CD14-positive monocyte (primary cell): Measurements from ENCODE around the gene ADGRG6. TPM values are rescaled to one million over a fixed set of nuclear protein-coding genes. Genes with fewer than 3 reads are reported as not detected.
"Not testable (repeated sequence)": the region's sequence is repeated elsewhere in the genome, so short reads cannot be mapped to it uniquely, and the experiment has no call there.

Experiments
- DNase-seq, 3 donors: peaks; one replicate each; pipeline ENCODE4 v3.0.0-alpha.2; 2011 to 2022
- H2AFZ ChIP-seq: 2 replicates; pipeline ENCODE4 v1.6.0; 2012; ENCODE audit warnings: mild to moderate bottlenecking, low read depth, low read length, inconsistent platforms; ENCODE audit not compliant: insufficient read depth, poor library complexity, severe bottlenecking
- H3K27ac ChIP-seq, 2 donors: 1 replicate in 1 of 2; 2 replicates in 1 of 2; pipeline ENCODE4 v1.5.1; 2012 to 2013; ENCODE audit warnings: low read length in 2 of 2, control low read depth in 1 of 2, inconsistent platforms in 1 of 2, low read depth in 1 of 2, mild to moderate bottlenecking in 1 of 2
- H3K27me3 ChIP-seq, 2 donors: one replicate each; pipeline versions ENCODE4 v1.6.0 to v1.6.1; 2011 to 2013; ENCODE audit warnings: low read length in 2 of 2; ENCODE audit not compliant: control insufficient read depth in 2 of 2, insufficient read depth in 2 of 2
- H3K36me3 ChIP-seq, 2 donors: replicated peaks in 1 of 2; 1 replicate in 1 of 2; 2 replicates in 1 of 2; pipeline versions ENCODE4 v1.5.1 to v1.6.1; 2012 to 2013; ENCODE audit warnings: low read length in 2 of 2, control low read depth in 1 of 2, inconsistent platforms in 1 of 2, mild to moderate bottlenecking in 1 of 2; ENCODE audit not compliant: insufficient read depth in 2 of 2, control insufficient read depth in 1 of 2
- H3K4me1 ChIP-seq, 2 donors: 1 replicate in 1 of 2; 2 replicates in 1 of 2; pipeline versions ENCODE4 v1.5.1 to v1.6.1; 2012 to 2013; ENCODE audit warnings: low read length in 2 of 2, control low read depth in 1 of 2, inconsistent platforms in 1 of 2, mild to moderate bottlenecking in 1 of 2, moderate library complexity in 1 of 2; ENCODE audit not compliant: insufficient read depth in 2 of 2, control insufficient read depth in 1 of 2
- H3K4me2 ChIP-seq: replicated peaks from 2 replicates; pipeline ENCODE3; 2012; ENCODE audit warnings: low read length, moderate library complexity, mild to moderate bottlenecking; ENCODE audit not compliant: poor library complexity, severe bottlenecking; ENCODE audit errors: extremely low read depth
- H3K4me3 ChIP-seq, 3 experiments: fragments of 200-600 bp in 1 of 3; sonication (generic) in 1 of 3; replicated peaks in 1 of 3; 1 replicate in 2 of 3; 2 replicates in 1 of 3; pipeline ENCODE4 v1.5.1; 2011 to 2013; ENCODE audit warnings: low read length in 3 of 3, mild to moderate bottlenecking in 3 of 3, control low read depth in 2 of 3, low read depth in 2 of 3, inconsistent platforms in 1 of 3, moderate library complexity in 1 of 3
- H3K79me2 ChIP-seq: 2 replicates; pipeline ENCODE4 v1.6.0; 2012; ENCODE audit warnings: mild to moderate bottlenecking, control low read depth, inconsistent platforms, low read length, moderate library complexity; ENCODE audit not compliant: insufficient read depth
- H3K9ac ChIP-seq: 2 replicates; pipeline ENCODE4 v1.6.0; 2017; ENCODE audit warnings: low read length, mild to moderate bottlenecking; ENCODE audit not compliant: insufficient read depth, poor library complexity, severe bottlenecking
- H3K9me3 ChIP-seq, 2 donors: replicated peaks in 1 of 2; 1 replicate in 1 of 2; 2 replicates in 1 of 2; pipeline versions ENCODE4 v1.5.1 to v1.6.1; 2012 to 2013; ENCODE audit warnings: low read length in 2 of 2, control low read depth in 1 of 2; ENCODE audit not compliant: control insufficient read depth in 1 of 2, insufficient read depth in 1 of 2
- H4K20me1 ChIP-seq: 2 replicates; pipeline ENCODE4 v1.6.0; 2012; ENCODE audit warnings: mild to moderate bottlenecking, low read length, control low read depth, moderate library complexity; ENCODE audit not compliant: insufficient read depth
- H3K27ac Mint-ChIP-seq, 7 donors: one replicate each; pipeline ENCODE4 v1.8.0; 2020; ENCODE audit warnings: mild to moderate bottlenecking in 7 of 7, mixed read lengths in 7 of 7, moderate library complexity in 6 of 7, inconsistent platforms in 2 of 7
- H3K27me3 Mint-ChIP-seq, 3 donors: one replicate each; pipeline ENCODE4 v1.8.0; 2021 to 2022; ENCODE audit warnings: low read depth in 3 of 3, mild to moderate bottlenecking in 3 of 3, mixed read lengths in 3 of 3, moderate library complexity in 3 of 3, inconsistent platforms in 1 of 3
- H3K36me3 Mint-ChIP-seq, 2 donors: one replicate each; pipeline ENCODE4 v1.8.0; 2020; ENCODE audit warnings: mixed read lengths in 2 of 2, inconsistent platforms in 1 of 2, mild to moderate bottlenecking in 1 of 2
- H3K4me1 Mint-ChIP-seq: one replicate; pipeline ENCODE4 v1.8.0; 2020; ENCODE audit warnings: mild to moderate bottlenecking, mixed read lengths
- H3K4me3 Mint-ChIP-seq, 2 donors: one replicate each; pipeline ENCODE4 v1.8.0; 2020; ENCODE audit warnings: mild to moderate bottlenecking in 2 of 2, mixed read lengths in 2 of 2, moderate library complexity in 1 of 2
- H3K9me3 Mint-ChIP-seq, 7 donors: one replicate each; pipeline ENCODE4 v1.8.0; 2020 to 2022; ENCODE audit warnings: mixed read lengths in 7 of 7, mild to moderate bottlenecking in 6 of 7, moderate library complexity in 6 of 7, inconsistent platforms in 2 of 7
- CTCF ChIP-seq: fragments of 200-600 bp; IDR thresholded peaks from one replicate; pipeline ENCODE4 v1.8.0; 2022; ENCODE audit warnings: antibody characterized with exemption, mild to moderate bottlenecking
- WGBS: methylation state at CpG from one replicate; pipeline ENCODE4 v1.1.5; 2013; ENCODE audit warnings: missing lambda C conversion rate; ENCODE audit not compliant: insufficient coverage; 5-methylcytosine and 5-hydroxymethylcytosine counted together
- intact Hi-C, 2 donors: fragments of 100-400 bp; cut with micrococcal nuclease; formaldehyde crosslinking; loops; one replicate each; pipeline versions ENCODE4 v1.15.0 to v1.15.1; 2023
- polyA plus RNA-seq, 3 donors: library from polyadenylated mRNA; depleted of rRNA in 1 of 3; unstranded in 2 of 3; stranded (reverse) in 1 of 3; fragments of 300-500 nt in 2 of 3; fragments of >200 nt in 1 of 3; fragmentation: Illumina TruSeq in 2 of 3; gene quantifications; 1 replicate in 2 of 3; 2 replicates in 1 of 3; pipeline ENCODE4 v1.2.3, GENCODE V29; 2012 to 2021

The ADGRG6 gene
- polyA plus RNA-seq, 3 donors: 0.18 to 0.31 TPM; not detected in 1

DNA sequence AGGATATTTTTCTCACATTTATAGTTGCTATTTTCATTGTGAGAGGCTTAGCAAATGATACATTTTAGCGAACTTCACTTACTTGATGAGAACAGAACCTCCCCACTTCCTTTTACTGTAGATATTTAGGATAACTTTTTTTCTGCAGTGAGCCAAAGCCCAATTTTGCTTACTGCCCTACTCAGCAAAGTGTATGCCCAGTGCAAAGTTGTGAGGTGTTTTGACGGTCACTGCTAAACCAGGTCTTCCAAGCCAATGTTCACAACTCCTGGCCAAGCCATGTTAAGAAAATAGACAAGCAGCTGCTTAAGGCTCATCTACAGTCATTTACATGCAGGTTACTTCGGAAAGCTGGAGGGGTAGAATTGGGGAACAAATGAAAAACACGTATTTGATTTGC is 144.8 kb downstream of the ADGRG6 start:
- Histone ChIP-seq H3K79me2 (no peaks in the 10 kb centered on the region), H3K9me3 (peaks cover 0 to 6% of the 10 kb centered on the region in 2 donors), H3K27me3 (no peaks in the 10 kb centered on the region), H4K20me1 (no peaks in the 10 kb centered on the region), H2AFZ (no peak overlapping the region), H3K4me3 (no peak overlapping the region), H3K4me2 (no peak overlapping the region), H3K27ac (no peak overlapping the region), H3K36me3 (no peaks in the 10 kb centered on the region), H3K4me1 (no peaks in the 10 kb centered on the region), H3K9ac (no peak overlapping the region)
- intact Hi-C loops: no loop called here
- Mint-ChIP-seq H3K9me3 (peaks cover 0 to 5% (median 0%) of the 10 kb centered on the region in 7 donors), H3K27me3 (peaks cover 0 to 2% (median 0%) of the 10 kb centered on the region in 3 donors), H3K4me1 (no peaks in the 10 kb centered on the region), H3K4me3 (no peak overlapping the region), H3K27ac (no peak overlapping the region), H3K36me3 (no peaks in the 10 kb centered on the region)
- WGBS: no CpG with 5 or more reads among the region's 4 CpGs
- no peak for TF ChIP-seq CTCF
- DNase-seq: no peak

- 90% methylated on average over 2 of the region's 4 CpGs for WGBS
- Histone ChIP-seq H4K20me1 (no peaks in the 10 kb centered on the region), H3K27me3 (no peaks in the 10 kb centered on the region), H3K36me3 (no peaks in the 10 kb centered on the region), H3K9ac (no peak overlapping the region), H3K4me3 (no peak overlapping the region), H3K9me3 (peaks cover 0 to 6% of the 10 kb centered on the region in 2 donors), H3K79me2 (no peaks in the 10 kb centered on the region), H3K4me2 (no peak overlapping the region), H3K4me1 (no peaks in the 10 kb centered on the region), H2AFZ (no peak overlapping the region), H3K27ac (no peak overlapping the region)
- Mint-ChIP-seq H3K4me1 (no peaks in the 10 kb centered on the region), H3K9me3 (peaks cover 0 to 5% (median 2%) of the 10 kb centered on the region in 7 donors), H3K4me3 (no peak overlapping the region), H3K36me3 (no peaks in the 10 kb centered on the region), H3K27ac (no peak overlapping the region), H3K27me3 (peaks cover 0 to 2% (median 0%) of the 10 kb centered on the region in 3 donors)
- no peak for DNase-seq
- intact Hi-C loops: no loop called here
- TF ChIP-seq CTCF: no peak
Measured at GRCh38 chr6:142448091-142448729, 146.4 kb downstream of the ADGRG6 start.

DNA sequence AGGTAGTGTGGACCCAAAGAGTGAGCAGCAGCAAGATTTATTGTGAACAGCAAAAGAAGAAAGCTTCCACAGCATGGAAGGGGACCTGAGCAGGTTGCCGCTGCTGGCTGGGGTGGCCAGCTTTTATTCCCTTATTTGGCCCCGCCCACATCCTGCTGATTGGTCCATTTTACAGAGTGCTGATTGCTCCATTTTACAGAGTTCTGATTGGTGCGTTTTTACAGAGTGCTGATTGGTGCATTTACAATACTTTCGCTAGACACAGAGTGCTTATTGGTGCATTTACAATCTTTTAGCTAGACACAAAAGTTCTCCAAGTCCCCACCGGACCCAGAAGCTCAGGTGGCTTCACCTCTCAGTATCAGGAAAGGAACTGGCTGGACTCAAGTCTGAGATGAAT is 149.0 kb downstream of the ADGRG6 start:
- H3K4me1 ChIP-seq, H3K36me3 ChIP-seq, H3K27ac ChIP-seq, H2AFZ ChIP-seq, H3K79me2 ChIP-seq, H3K9ac ChIP-seq, H3K9me3 Mint-ChIP-seq, H3K4me2 ChIP-seq, H3K36me3 Mint-ChIP-seq, H4K20me1 ChIP-seq, H3K4me1 Mint-ChIP-seq, H3K9me3 ChIP-seq, H3K27me3 ChIP-seq, DNase-seq, intact Hi-C loops, H3K4me3 ChIP-seq, H3K4me3 Mint-ChIP-seq, H3K27ac Mint-ChIP-seq, H3K27me3 Mint-ChIP-seq: not testable (repeated sequence)
- 100% methylated on average over 5 of the region's 5 CpGs for WGBS
